ENCODE results near the gene NSRP1.
"Not testable (repeated sequence)": the region's sequence is repeated elsewhere in the genome, so short reads cannot be mapped to it uniquely, and the experiment has no call there.

Gene NSRP1

DNA sequence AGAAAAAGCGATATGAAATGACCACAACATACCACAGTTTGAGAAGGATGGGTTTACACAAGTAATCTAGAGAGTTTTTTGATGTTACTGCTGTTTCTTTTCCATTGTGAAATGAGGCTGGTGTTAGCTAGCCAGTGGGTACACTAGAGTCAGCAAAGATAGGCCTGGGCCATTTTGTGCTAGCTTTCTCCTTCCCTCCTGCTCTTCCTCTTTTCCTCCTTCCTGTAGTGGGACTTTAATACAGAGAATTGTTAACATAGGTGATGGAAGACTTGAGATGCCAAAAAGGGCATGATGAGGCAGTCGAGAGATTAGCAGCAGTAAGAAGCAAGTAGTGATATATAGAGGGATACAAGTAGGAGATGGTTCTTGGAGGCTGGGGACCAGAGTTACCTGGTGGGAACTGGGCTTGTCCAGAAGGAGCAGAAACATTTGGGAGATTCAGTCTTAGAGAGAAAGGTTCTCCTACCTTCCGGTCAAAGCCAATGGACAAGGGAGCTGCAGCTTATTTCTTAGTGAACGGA lies 7.7 kb downstream of the NSRP1 start:
- DNase-seq (ENCODE audit: low read depth, low spot score): no peak

DNA sequence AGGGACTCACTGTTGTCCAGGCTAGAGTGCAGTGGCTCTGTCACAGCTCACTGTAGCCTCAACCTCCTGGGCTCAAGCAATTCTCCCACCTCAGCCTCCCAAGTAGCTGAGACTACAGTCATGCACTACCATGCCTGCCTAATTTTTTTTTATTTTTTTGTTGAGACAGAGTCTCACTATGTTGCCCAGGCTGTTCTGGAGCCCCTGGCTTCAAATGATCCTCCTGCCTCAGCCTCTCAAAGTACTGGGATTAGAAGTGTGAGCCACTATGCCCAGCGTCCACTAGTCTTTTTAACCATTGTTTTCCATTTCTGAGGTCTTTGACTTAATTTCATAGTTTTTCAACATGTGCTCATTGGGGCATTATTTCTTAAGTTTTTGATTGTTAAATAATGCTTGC lies 13.5 kb downstream of the NSRP1 start:
- no peak for DNase-seq (ENCODE audit: low read depth, low spot score)

- no peak for DNase-seq (ENCODE audit: low read depth, low spot score)
Measured at GRCh38 chr17:30132615-30133014, 16.0 kb downstream of the NSRP1 start.

GRCh38 chr17:30133197-30133596 lies 16.6 kb downstream of the NSRP1 start:
- no peak for DNase-seq (ENCODE audit: low read depth, low spot score)

DNA sequence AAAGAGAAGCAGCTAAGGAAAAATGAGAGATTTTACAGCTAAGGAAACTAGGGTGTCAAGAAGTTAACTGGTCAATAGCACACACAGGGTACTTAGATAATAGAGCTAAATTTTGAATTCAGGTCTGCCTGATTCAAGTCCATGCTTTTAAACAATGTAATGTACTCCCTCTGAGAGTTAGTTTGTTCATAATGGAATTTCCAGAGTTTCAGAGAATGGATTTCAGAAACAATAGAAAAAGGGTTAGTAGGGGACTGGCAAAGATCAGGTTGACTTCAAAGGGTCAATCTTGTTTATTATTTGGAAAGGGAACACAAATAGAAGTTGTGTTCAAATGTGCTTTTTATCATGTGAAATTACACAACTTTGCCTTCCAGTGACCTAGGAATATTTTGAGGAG lies 17.9 kb downstream of the NSRP1 start:
- DNase-seq (ENCODE audit: low read depth, low spot score): no peak

GRCh38 chr17:30137158-30137557 lies 20.5 kb downstream of the NSRP1 start:
- DNase-seq (ENCODE audit: low read depth, low spot score): no peak

- not testable (repeated sequence) for DNase-seq (ENCODE audit: low read depth, low spot score)
Measured at GRCh38 chr17:30147860-30148259, 31.2 kb downstream of the NSRP1 start.

DNA sequence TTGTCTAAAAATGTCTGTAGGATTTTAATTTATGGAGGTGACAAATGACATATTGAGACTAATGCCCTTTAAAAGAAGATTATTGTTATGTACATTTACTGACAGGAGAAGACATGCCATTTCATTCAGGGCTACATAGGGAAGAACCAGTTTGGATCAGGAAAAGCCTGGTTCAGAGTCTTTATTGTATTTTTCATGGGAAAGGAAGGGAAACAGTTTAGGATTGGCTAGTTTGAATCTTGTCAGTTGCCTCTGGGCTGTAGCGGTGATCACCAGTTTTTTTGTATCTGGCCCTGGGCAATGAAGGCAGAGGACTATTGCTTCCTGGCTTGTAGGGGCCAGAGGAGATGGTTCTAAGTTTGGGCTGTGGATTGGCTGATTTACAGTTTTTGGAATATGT lies 31.8 kb downstream of the NSRP1 start:
- DNase-seq (ENCODE audit: low read depth, low spot score): no peak

GRCh38 chr17:30151471-30151870 lies 34.9 kb downstream of the NSRP1 start:
- no peak for DNase-seq (ENCODE audit: low read depth, low spot score)

DNA sequence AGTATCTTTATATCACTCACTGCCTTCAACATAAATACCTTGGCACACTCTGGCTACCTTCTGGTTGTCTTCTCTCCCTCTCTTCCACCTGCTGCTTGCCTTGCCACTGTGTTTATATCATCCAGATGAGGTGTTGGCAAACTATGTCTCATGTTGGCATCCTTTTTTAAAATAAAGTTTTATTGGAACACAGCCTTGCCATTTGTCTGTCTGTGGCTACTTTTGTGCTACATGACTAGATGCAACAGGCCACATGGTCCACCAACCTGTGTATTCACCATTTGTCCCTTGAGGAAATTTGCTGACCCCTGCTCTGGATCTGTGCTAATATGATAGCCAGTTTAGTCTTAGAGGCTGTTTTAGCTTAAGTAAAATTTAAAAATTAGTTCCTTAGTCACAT lies 36.8 kb downstream of the NSRP1 start:
- no peak for DNase-seq (ENCODE audit: low read depth, low spot score)

DNA sequence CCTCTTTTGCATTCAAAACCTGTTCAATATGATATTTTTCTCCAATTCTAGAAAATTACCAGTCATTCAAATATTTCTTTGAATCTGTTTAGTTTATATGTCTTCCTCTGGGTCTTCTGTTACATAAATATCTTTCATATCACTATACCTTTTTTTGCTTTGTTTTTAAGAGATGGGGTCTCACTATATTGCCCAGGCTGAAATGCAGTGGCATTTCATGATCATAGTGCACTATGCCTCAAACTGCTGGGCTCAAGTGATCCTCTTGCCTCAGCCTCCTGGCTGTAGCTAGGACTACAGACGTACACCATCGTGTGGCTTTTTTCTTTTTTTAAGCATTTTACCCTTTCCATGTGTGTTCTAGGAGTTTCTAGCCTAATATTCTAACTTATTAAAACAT lies 38.8 kb downstream of the NSRP1 start:
- DNase-seq (ENCODE audit: low read depth, low spot score): no peak

- no peak for DNase-seq (ENCODE audit: low read depth, low spot score)
Measured at GRCh38 chr17:30158896-30159625, 42.4 kb downstream of the NSRP1 start.

DNA sequence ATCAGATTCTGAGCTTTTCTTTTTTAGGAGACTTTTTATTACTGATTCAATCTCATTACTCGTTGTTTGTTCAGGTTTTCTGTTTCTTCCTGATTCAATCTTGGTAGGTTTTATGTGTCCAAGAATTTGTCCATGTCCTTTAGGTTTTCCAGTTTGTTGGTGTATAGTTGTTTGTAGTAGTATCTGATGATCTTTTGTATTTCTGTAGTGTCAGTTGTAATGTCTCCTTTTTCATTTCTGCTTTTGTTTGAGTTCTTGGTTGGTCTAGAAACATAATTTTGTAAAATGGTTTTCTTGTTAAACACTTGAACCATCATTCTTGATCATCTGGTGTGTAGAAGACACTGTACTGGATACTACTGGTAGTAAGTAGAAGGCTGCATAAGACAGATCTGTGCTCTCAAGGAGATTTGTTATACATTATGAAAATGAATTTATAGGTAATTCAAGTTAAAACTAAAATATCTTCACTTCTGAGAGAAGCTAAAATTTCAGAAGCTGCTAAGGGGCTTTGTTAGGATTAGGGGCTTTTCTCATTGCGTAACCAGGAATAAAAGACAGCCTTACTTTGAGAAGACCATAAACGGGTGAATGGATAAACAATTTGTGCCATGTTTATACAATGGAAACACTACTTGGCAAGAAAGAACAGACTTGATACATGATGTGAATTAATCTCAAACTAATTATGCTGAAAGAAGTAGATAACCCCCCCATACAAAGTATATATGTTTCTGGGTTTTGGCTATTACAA lies 44.0 kb downstream of the NSRP1 start:
- no peak for DNase-seq (ENCODE audit: low read depth, low spot score)

DNA sequence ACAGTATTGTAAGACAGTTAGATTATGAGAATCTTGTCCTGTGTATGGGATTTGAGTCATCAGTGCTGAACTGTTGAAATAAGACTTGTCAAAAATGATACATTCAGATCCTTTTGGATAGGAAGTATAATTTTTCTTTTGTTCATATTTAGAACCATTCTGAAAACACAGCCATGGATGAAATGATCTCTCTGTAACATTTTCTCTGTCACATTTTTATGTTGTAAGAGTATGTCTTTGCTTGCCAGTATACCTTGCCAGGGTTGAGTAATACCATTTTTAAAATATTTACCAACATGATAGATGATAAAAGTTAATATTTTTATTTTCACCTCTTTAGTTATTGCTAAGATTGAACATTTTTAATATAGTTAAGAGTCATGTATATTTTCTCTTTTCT lies 45.0 kb downstream of the NSRP1 start:
- no peak for DNase-seq (ENCODE audit: low read depth, low spot score)

- no peak for DNase-seq (ENCODE audit: low read depth, low spot score)
Measured at GRCh38 chr17:30164531-30164930, 47.9 kb downstream of the NSRP1 start.

DNA sequence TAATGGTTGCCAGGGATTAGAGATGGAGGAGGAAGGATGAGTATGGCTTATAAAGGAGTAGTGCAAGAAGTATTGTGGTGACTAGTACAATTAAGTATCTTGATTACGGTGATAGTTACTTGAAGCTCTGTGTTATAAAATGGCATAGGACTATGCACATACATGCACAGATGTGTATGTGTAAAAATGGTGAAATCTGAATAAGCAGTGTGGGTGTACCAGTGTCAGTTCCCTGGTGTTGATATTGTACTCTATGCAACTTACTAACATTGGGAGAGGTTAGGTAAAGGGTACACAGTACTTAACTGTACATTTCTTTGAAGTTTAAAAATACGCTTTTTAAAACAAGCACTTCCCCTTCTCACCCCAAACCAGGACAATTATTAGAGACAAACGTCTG lies 48.5 kb downstream of the NSRP1 start:
- DNase-seq (ENCODE audit: low read depth, low spot score): no peak

DNA sequence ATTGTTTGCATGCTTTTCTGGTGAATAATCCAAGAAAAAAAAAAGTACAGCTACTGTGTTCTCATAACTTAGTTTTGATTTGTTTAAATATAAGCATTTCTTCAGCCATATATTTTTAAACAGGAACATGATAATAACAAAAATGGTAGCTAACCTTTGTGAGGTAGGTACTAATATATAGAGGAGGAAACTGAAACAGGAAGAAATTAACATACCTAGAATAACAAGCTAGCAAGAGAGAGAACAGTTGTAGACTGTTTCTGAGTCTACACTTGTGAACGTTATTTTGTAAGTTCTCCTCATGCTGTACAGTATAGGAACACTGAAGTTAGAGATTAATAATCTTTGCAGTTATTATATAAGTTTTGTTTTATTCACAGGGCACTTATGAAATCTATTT lies 49.3 kb downstream of the NSRP1 start:
- no peak for DNase-seq (ENCODE audit: low read depth, low spot score)

DNA sequence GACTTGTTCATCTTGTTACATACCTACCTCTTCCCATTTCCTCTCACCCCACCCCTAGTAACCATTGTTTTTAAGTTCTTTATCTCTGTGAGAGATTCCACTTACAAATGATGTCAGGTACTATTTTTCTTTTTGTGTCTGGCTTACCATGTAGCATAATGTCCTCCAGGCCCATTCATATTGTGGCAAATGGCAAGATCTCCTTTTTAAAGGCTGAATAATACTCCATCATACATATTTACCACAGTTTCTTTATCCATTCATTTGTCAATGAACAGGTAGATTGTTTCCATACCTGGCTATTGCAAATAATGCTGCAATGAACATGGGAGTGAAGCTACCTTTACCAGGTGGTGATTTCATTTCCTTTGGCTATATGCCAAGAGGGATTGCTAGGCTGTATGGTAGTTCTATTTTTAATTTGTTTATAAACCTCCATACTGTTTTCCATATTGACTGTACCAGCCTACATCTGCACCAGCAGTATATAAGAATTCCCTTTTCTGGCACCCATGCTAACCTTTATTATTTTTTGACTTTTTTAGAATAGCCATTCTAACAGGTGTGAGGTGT lies 53.9 kb downstream of the NSRP1 start:
- DNase-seq (ENCODE audit: low read depth, low spot score): no peak

- DNase-seq (ENCODE audit: low read depth, low spot score): no peak
Measured at GRCh38 chr17:30172560-30172959, 55.9 kb downstream of the NSRP1 start.

- no peak for DNase-seq (ENCODE audit: low read depth, low spot score)
Measured at GRCh38 chr17:30173649-30174048, 57.0 kb downstream of the NSRP1 start.

DNA sequence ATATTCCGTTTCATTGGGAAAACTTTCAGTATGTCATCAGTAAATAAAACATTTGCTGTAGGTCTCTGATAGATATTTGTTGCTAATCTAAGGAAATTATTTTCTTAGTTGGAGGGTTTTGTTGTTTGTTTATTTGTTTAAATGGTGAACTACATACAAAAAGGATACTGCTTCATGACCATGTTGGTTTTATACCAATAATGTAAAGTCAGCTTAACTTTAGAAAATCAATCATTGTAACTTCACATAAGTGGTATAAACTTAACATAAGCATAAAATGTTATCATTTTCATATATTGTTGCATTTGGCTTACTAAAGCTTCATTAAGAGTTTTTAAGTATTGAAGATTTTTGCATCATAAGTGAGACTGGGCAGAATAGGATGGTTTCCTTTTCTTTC lies 57.9 kb downstream of the NSRP1 start:
- no peak for DNase-seq (ENCODE audit: low read depth, low spot score)

GRCh38 chr17:30176855-30177254 lies 60.2 kb downstream of the NSRP1 start:
- no peak for DNase-seq (ENCODE audit: low read depth, low spot score)

GRCh38 chr17:30186761-30187160 lies 70.1 kb downstream of the NSRP1 start:
- no peak for DNase-seq (ENCODE audit: low read depth, low spot score)

All from activated CD4-positive, CD25-positive, alpha-beta regulatory T cell treated with anti-CD3 and anti-CD28 coated beads, Interleukin-2, amount 50 U/mL, for 16 hours (primary cell).